PC-9 (cell line): ENCODE results near the gene TPX2.

Experiments used
- CTCF ChIP-seq: fragments of 200-600 bp; sonication (generic); conservative IDR thresholded peaks from 2 replicates; pipeline ENCODE4 v1.6.1; 2017; ENCODE audit warnings: mixed run types, antibody characterized with exemption, mild to moderate bottlenecking, moderate library complexity
- EZH2 ChIP-seq: fragments of 200-600 bp; sonication (generic); IDR thresholded peaks from 2 replicates; pipeline ENCODE4 v1.8.0; 2017; ENCODE audit warnings: antibody characterized with exemption, low read depth

- TF ChIP-seq CTCF (no peak), EZH2 (no peak)
These were observed 18.3 kb upstream of the TPX2 start for GRCh38 chr20:31720486-31721407.
